NCI-H128 (cell line): Measurements from ENCODE around the gene CCDC167.
A peak's percentile ranks its signal among the peaks of the same experiment; 100 is the strongest.

Source experiments
- DNase-seq: peaks from one replicate; lab custom pipeline; 2025; ENCODE audit not compliant: unreplicated experiment; lab: John Stamatoyannopoulos, UW

CCDC167 gene

GRCh38 chr6:37499433-37500293 lies at the start of gene CCDC167:
TSS of gene CCDC167 (minus strand) at chr6:37499893. CDS start at chr6:37499863, 30 bp downstream.
- DNase-seq = peak; percentile 99

- DNase-seq = no peak
Observed at GRCh38 chr6:37549154-37549553, 49.5 kb upstream of the CCDC167 start.

- no peak for DNase-seq
Observed at GRCh38 chr6:37548067-37548674, 48.5 kb upstream of the CCDC167 start.

- DNase-seq = no peak
Observed at GRCh38 chr6:37547564-37548061, 47.9 kb upstream of the CCDC167 start.

- DNase-seq = no peak
Observed at GRCh38 chr6:37546141-37546871, 46.6 kb upstream of the CCDC167 start.

DNA sequence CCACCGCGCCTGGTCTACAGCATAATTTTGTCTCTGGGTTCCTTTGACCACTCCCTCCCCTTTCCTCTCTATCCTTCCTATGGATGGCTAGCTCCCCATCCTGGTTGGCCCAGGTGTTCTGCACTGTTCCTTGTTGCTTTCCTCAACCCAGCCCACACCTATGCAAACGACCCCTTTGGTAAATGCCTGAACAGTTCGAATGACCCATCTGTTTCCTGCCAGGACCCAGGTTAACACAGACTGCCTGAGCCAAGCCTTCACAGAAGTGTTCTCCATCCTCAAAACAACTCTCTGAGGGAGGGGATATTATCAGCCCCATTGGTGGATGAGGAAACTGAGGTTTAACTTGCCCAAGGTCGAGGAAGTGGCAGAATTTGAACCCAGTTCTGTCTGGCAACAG lies 44.8 kb upstream of the CCDC167 start:
- DNase-seq = no peak

- DNase-seq = no peak
Observed at GRCh38 chr6:37543361-37543760, 43.7 kb upstream of the CCDC167 start.

GRCh38 chr6:37541346-37541745 lies 41.7 kb upstream of the CCDC167 start:
- DNase-seq = no peak

DNA sequence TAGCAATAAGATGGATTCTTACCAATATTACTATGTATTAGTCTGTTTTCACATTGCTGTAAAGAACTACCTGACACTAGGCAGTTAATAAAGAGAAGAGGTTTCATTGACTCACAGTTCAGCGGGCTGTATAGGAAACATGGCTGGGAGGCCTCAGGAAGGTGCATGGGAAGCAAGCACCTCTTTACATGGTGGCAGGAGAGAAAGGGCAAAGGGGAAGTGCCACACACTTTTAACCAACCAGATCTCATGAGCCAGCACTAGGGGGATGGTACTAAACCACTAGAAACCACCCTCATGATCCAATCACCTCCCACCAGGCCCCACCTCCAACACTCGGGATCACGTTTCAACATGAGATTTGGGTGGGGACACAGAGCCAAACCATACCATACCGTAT lies 40.7 kb upstream of the CCDC167 start:
- DNase-seq = no peak

GRCh38 chr6:37540029-37540352 lies 40.3 kb upstream of the CCDC167 start:
- no peak for DNase-seq

DNA sequence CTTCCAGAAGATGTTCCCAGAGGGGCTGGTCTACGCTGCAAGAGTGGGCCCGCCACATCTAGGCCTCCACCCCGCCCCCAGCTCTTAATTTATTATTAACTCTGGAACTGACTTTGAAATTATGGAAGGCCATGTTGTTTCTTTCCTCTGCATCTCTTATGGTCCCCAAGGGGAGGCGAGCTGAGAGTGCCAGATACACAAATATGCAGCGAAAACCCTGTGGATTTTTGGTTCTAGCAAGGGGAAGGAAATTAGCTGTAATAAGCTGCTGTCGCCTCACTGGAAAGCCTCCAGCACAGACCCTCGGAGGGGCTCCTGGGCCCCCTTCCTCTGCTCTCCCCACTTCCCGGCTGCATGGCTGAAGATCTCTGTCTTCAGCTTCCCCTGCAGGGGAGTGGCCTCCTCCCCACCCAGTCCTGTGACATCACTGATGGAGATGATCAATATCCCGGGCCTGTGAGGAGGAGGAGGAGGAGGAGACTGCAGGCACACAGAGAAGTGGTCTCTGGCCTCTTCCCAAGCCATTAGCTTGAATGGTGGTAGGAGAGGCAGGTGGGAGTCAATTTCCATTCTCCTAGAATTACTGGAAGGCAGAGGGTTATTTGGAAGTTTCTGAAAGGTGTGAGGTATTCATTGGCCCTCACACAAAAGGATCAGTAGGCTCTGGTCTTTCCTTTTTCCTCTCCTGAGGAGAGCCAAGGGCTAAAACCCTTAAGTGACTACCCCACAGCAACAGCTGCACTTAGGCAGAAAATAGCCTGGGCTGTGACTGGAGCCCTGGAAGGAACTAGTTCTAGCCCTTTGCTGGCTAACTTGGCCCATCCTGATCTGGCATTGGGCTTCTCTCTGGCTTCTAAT lies 39.7 kb upstream of the CCDC167 start:
- DNase-seq = no peak

- DNase-seq = no peak
Observed at GRCh38 chr6:37538107-37538506, 38.4 kb upstream of the CCDC167 start.

GRCh38 chr6:37537548-37537947 lies 37.9 kb upstream of the CCDC167 start:
- no peak for DNase-seq

DNA sequence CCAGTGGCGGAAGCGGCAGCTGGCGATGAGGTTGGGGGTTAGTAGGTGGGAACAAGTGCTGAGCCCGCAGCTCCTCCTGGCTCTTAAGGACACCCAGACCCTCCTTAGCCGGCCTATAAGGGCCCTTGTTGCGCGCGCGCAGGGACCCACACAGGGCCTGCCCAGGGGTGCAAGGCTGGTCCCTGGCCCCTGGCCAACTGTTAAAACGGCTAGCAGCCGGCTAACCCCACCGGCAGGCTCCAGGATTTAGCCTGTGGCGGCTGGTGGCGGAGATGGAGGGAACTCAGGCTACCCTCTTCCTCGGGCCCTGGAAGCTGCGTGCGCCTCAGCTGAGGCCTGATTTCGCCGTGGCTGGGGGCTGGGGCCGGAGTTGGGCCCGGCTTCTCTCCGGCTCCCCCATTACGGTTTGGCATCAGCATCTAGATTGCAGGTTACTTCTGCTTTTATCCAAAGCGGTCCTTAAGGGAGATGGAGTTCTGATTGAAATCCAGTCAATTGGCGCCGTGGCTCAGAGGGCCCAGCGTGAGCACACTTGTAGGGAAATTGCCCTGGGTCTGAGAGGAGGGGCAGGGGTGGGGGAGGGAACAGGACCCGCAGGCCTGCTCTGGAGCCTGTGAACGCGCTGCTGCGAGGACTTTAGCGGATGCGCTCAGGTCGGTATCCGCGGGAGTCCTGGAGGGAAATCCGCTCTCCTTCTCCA lies 36.9 kb upstream of the CCDC167 start:
- DNase-seq = no peak

DNA sequence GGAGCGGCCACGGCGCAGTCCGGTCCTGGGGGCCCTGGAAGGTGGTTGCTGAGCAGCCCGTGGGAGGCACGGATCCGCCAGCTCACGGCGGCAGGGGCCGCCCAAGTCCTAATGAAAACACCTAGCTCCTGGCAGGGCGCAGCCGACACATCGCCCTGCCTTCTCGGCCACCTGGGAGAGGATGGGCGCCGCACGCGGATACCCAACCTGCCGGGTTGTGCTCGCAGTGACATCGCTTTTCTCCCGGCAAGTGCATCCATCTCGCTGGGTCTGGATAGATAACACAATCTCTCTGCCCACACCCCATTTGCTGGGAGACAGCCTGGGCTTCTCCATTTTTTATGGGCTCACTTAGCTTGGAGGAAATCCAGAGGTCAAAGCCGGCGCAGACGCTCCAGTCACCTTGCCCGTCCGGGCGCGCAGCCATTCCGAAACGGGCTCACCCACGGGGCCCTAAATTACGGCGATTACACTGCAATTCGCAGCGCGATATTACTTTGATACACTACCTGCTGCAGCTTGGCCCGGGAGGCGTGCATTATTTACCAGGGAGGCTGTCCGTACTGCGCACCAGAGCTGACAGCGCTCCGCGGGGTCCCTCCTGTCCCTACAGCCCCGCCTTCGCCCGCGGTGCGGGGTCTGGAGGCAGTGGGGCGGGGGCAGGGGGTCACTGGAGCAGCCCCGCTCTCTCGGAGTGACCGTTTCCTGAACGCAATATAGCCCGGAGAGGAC lies 36.2 kb upstream of the CCDC167 start:
- DNase-seq = no peak

DNA sequence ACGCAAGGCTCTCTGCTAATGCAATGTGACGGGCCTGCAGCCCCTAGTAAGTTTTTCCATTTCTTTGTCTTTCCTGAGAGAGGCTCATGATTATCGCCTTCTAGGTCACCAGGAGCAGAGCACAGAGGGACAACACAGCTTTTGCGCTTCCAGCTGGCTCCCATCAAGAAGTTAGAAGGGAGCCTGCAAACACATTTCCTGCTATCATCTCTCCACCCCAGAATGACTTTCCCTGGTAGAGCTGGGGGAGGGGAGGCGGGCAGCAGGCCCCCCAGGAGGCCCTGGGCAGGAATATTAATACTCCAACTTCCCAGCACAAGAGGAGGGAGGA lies 35.7 kb upstream of the CCDC167 start:
- DNase-seq = no peak

DNA sequence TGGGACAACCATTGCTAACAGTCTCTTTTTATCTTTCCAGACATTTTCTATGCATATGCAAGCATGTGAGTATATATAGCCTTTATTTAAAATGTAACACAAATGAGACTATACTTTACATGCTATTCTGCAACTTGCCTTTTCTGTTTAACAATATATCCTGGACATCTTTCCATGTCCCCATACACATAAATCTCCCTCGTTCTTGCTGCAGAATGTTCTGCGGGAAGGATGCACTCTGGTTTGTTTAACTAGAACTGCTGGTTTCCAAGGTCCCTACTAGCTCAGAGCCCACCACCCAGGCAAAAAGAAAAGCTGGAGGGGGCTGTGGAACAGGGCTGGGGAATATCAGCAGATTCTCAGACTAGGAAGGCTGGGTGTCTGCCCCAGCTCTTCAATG lies 35.2 kb upstream of the CCDC167 start:
- no peak for DNase-seq

GRCh38 chr6:37532122-37532521 lies 32.4 kb upstream of the CCDC167 start:
- DNase-seq = no peak

GRCh38 chr6:37531437-37532036 lies 31.8 kb upstream of the CCDC167 start:
- DNase-seq = no peak
